ENCODE measurements around the gene FAM133A. TPM values are rescaled to one million over a fixed set of nuclear protein-coding genes. Genes with fewer than 3 reads are reported as not detected.

FAM133A gene
- not detected for total RNA-seq (2013)
- not detected for polyA plus RNA-seq
- not detected in 2 replicates for polyA minus RNA-seq
- 0 to 1.2 (median 0) reads per million in 11 experiments for total RNA-seq

DNA sequence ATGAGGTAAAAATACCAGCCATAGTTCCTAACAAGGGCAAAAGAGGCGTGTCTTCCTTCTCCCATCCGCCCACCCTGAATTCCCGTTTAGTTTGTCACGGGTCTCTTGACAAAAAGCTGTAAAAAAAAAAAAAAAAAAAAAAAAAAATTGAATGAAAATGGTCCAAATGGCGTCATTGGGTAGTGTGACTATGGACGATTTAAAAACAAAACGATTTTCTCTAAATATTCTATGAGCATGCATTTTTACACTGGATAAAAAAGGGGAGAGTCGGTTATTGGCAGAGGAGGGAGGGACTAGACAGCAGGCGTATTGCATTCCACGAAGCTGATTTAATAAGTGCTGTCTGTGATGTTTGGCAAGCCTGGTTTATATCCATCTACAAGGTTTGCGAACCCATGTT lies at the start of gene FAM133A:
FAM133A (plus strand) TSS at position 338 of the 403 bp plus-strand sequence. CDS start 35,214 bp downstream, outside the sequence.
- Histone ChIP-seq H3K4me1 (ENCODE audit: control insufficient read depth in 1 of 2, insufficient read depth in 2 of 2, low read length in 2 of 2) (no peaks in the 10 kb centered on the region), H3K4me3 (replicated peaks in 1 of 3; ENCODE audit: low read depth in 2 of 3, low read length in 3 of 3) (peak within 1 kb of the TSS; percentile 16 to 64 (median 26))
- no peak for DNase-seq

DNA sequence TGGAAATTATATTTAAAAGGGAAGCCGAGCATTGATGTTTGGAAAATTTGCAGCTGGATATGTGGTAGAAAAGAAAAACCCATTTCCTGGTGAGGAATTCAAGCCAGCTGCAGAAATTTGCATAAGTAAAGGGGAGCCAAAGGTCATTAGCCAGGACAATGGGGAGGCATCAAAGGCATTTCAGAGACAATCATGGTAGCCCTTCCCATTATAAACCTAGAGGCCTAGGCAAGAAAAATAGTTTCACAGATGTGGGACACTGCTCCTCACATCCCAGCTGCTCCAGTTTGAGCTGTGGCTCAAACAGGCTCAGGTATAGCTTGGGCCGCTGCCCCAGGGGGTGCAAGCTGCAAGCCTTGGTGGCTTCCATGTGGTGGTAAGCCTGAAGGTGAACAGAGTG lies 36.4 kb upstream of the FAM133A start:
- H3K4me2 ChIP-seq (replicated peaks; ENCODE audit: extremely low read depth, low read length, poor library complexity, severe bottlenecking), result no peak overlapping the region
- H3K27me3 Mint-ChIP-seq (ENCODE audit: low read depth in 3 of 3), result no peaks in the 10 kb centered on the region
- H3K27me3 ChIP-seq (ENCODE audit: control insufficient read depth in 2 of 2, insufficient read depth in 2 of 2, low read length in 2 of 2), result no peaks in the 10 kb centered on the region
- no peaks in the 10 kb centered on the region for H3K9me3 Mint-ChIP-seq
- H3K79me2 ChIP-seq (ENCODE audit: insufficient read depth, low read length), result no peaks in the 10 kb centered on the region
- no peaks in the 10 kb centered on the region for H3K36me3 Mint-ChIP-seq
- no peak overlapping the region for H3K9ac ChIP-seq (ENCODE audit: insufficient read depth, low read length, poor library complexity, severe bottlenecking)
- H3K36me3 ChIP-seq (replicated peaks in 1 of 2; ENCODE audit: control insufficient read depth in 1 of 2, insufficient read depth in 2 of 2, low read length in 2 of 2), result no peaks in the 10 kb centered on the region
- H4K20me1 ChIP-seq (ENCODE audit: insufficient read depth, low read length), result no peaks in the 10 kb centered on the region
- H2AFZ ChIP-seq (ENCODE audit: insufficient read depth, low read depth, low read length, poor library complexity, severe bottlenecking), result no peak overlapping the region
- H3K27ac Mint-ChIP-seq, result no peak overlapping the region
- 75% methylated on average over 2 of the region's 2 CpGs for WGBS (ENCODE audit: insufficient coverage)
- no peak overlapping the region for H3K27ac ChIP-seq (ENCODE audit: low read depth in 1 of 2, low read length in 2 of 2)
- no peaks in the 10 kb centered on the region for H3K4me1 Mint-ChIP-seq
- DNase-seq, result no peak
- no peak overlapping the region for H3K4me3 Mint-ChIP-seq
- no peaks in the 10 kb centered on the region for H3K4me1 ChIP-seq (ENCODE audit: control insufficient read depth in 1 of 2, insufficient read depth in 2 of 2, low read length in 2 of 2)
- no peaks in the 10 kb centered on the region for H3K9me3 ChIP-seq (replicated peaks in 1 of 2; ENCODE audit: control insufficient read depth in 1 of 2, insufficient read depth in 1 of 2, low read length in 2 of 2)
- intact Hi-C loops (cut with micrococcal nuclease), result no loop called here
- H3K4me3 ChIP-seq (replicated peaks in 1 of 3; ENCODE audit: low read depth in 2 of 3, low read length in 3 of 3), result no peak overlapping the region
- TF ChIP-seq, protein P1, sequence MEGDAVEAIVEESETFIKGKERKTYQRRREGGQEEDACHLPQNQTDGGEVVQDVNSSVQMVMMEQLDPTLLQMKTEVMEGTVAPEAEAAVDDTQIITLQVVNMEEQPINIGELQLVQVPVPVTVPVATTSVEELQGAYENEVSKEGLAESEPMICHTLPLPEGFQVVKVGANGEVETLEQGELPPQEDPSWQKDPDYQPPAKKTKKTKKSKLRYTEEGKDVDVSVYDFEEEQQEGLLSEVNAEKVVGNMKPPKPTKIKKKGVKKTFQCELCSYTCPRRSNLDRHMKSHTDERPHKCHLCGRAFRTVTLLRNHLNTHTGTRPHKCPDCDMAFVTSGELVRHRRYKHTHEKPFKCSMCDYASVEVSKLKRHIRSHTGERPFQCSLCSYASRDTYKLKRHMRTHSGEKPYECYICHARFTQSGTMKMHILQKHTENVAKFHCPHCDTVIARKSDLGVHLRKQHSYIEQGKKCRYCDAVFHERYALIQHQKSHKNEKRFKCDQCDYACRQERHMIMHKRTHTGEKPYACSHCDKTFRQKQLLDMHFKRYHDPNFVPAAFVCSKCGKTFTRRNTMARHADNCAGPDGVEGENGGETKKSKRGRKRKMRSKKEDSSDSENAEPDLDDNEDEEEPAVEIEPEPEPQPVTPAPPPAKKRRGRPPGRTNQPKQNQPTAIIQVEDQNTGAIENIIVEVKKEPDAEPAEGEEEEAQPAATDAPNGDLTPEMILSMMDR (IDR thresholded peaks at IDR 0.05), result no peak

More for the DNA sequence above, at the start of gene FAM133A:
- Histone ChIP-seq H4K20me1 (ENCODE audit: insufficient read depth, low read length) (no peaks in the 10 kb centered on the region), H3K79me2 (ENCODE audit: insufficient read depth, low read length) (no peaks in the 10 kb centered on the region), H2AFZ (ENCODE audit: insufficient read depth, low read depth, low read length, poor library complexity, severe bottlenecking) (peak within 1 kb of the TSS; percentile 62), H3K4me2 (replicated peaks; ENCODE audit: extremely low read depth, low read length, poor library complexity, severe bottlenecking) (peak within 1 kb of the TSS; percentile 62), H3K36me3 (replicated peaks in 1 of 2; ENCODE audit: control insufficient read depth in 1 of 2, insufficient read depth in 2 of 2, low read length in 2 of 2) (no peaks in the 10 kb centered on the region), H3K9me3 (replicated peaks in 1 of 2; ENCODE audit: control insufficient read depth in 1 of 2, insufficient read depth in 1 of 2, low read length in 2 of 2) (peaks cover 0 to 6% of the 10 kb centered on the region in 2 donors), H3K9ac (ENCODE audit: insufficient read depth, low read length, poor library complexity, severe bottlenecking) (no peak within 1 kb of the TSS), H3K27me3 (ENCODE audit: control insufficient read depth in 2 of 2, insufficient read depth in 2 of 2, low read length in 2 of 2) (peaks cover 10 to 13% of the 10 kb centered on the region in 2 donors), H3K27ac (ENCODE audit: low read depth in 1 of 2, low read length in 2 of 2) (no peak within 1 kb of the TSS)
- no peaks in the 10 kb centered on the region for H3K36me3 Mint-ChIP-seq
- peaks cover 10% of the 10 kb centered on the region for H3K4me1 Mint-ChIP-seq
- H3K9me3 Mint-ChIP-seq, result peaks cover 0 to 6% (median 0%) of the 10 kb centered on the region in 7 donors
- peak within 1 kb of the TSS; percentile 70 to 91 for H3K4me3 Mint-ChIP-seq
- WGBS (ENCODE audit: insufficient coverage), result no CpG with 5 or more reads among the region's 11 CpGs
- intact Hi-C loops (cut with micrococcal nuclease), result no loop called here
- H3K27ac Mint-ChIP-seq, result no peak within 1 kb of the TSS
- TF ChIP-seq, protein P1 (IDR thresholded peaks at IDR 0.05), result no peak
- H3K27me3 Mint-ChIP-seq (ENCODE audit: low read depth in 3 of 3), result peaks cover 13 to 27% (median 23%) of the 10 kb centered on the region in 3 donors
